HEK293 (cell line): ENCODE results near the gene TNIK.

Experiments used
- CTCF ChIA-PET: fragments of 350-600 bp; formaldehyde crosslinking; extraction: SDS; loops from one replicate; lab custom pipeline; 2021; ENCODE audit warnings: antibody characterized with exemption; lab: Yijun Ruan, JAX
- POLR2A ChIA-PET: fragments of 300-600 bp; formaldehyde crosslinking; extraction: SDS; loops from one replicate; lab custom pipeline; 2020; ENCODE audit warnings: antibody characterized with exemption, inconsistent platforms; lab: Yijun Ruan, JAX
- H3K27ac ChIP-seq: fragments of 200-500 bp; sonication (Bioruptor generic); 2 replicates; pipeline ENCODE4 v1.5.1; 2014; ENCODE audit warnings: low read depth, low read length, control low read depth, inconsistent platforms; ENCODE audit errors: extremely low read depth
- H3K36me3 ChIP-seq, 2 experiments: fragments of 200-500 bp in 1 of 2; sonication (Bioruptor generic) in 1 of 2; 1 replicate in 1 of 2; 2 replicates in 1 of 2; pipeline ENCODE4 v1.5.1; 2014 to 2017; ENCODE audit warnings: inconsistent platforms in 2 of 2, low read length in 2 of 2; ENCODE audit not compliant: control insufficient read depth in 2 of 2, insufficient read depth in 1 of 2
- H3K4me1 ChIP-seq: fragments of 200-500 bp; sonication (Bioruptor generic); 2 replicates; pipeline ENCODE4 v1.5.1; 2014; ENCODE audit warnings: mild to moderate bottlenecking, low read length, inconsistent platforms; ENCODE audit not compliant: control insufficient read depth, insufficient read depth
- H3K4me3 ChIP-seq: 2 replicates; pipeline ENCODE4 v1.5.1; 2011; ENCODE audit warnings: low read depth, mild to moderate bottlenecking, control low read depth, low read length, moderate library complexity
- H3K9me3 ChIP-seq: fragments of 200-500 bp; sonication (Bioruptor generic); 2 replicates; pipeline ENCODE4 v1.5.1; 2014; ENCODE audit warnings: low read depth, low read length, inconsistent platforms; ENCODE audit not compliant: control insufficient read depth, insufficient read depth
- GLIS2 ChIP-seq: fragments of 450-650 bp; formaldehyde crosslinking; IDR thresholded peaks from 2 replicates; pipeline ENCODE4 v1.5.1; 2016; ENCODE audit warnings: missing biosample characterization, missing genetic modification characterization
- HOXD13 ChIP-seq: sonication (generic); formaldehyde crosslinking; IDR thresholded peaks from 2 replicates; pipeline ENCODE4 v1.8.0; 2022; ENCODE audit warnings: missing genetic modification reagents, borderline replicate concordance
- IKZF3 ChIP-seq: fragments of 450-650 bp; IDR thresholded peaks from 2 replicates; pipeline ENCODE4 v1.5.0; 2018; ENCODE audit warnings: missing biosample characterization, mild to moderate bottlenecking, missing genetic modification characterization, moderate library complexity
- MZF1 ChIP-seq: fragments of 450-650 bp; formaldehyde crosslinking; IDR thresholded peaks from 2 replicates; pipeline ENCODE4 v1.5.1; 2017; ENCODE audit warnings: missing biosample characterization, missing genetic modification characterization, borderline replicate concordance
- SP2 ChIP-seq: fragments of 450-650 bp; formaldehyde crosslinking; IDR thresholded peaks from 2 replicates; pipeline ENCODE4 v1.5.1; 2016; ENCODE audit warnings: missing biosample characterization, missing genetic modification characterization
- ZNF114 ChIP-seq: fragments of 450-650 bp; formaldehyde crosslinking; IDR thresholded peaks from 2 replicates; pipeline ENCODE4 v1.5.0; 2017; ENCODE audit warnings: missing biosample characterization, missing genetic modification characterization
- ZNF169 ChIP-seq: fragments of 450-650 bp; formaldehyde crosslinking; IDR thresholded peaks from 2 replicates; pipeline ENCODE4 v1.5.1; 2016; ENCODE audit warnings: missing biosample characterization, missing genetic modification characterization
- ZNF19 ChIP-seq: fragments of 450-650 bp; formaldehyde crosslinking; IDR thresholded peaks from 2 replicates; pipeline ENCODE4; 2016; ENCODE audit warnings: missing biosample characterization, missing genetic modification characterization, low read depth
- ZNF280C ChIP-seq: fragments of 450-650 bp; formaldehyde crosslinking; IDR thresholded peaks from 2 replicates; pipeline ENCODE4 v1.5.1; 2016; ENCODE audit warnings: missing biosample characterization, missing genetic modification characterization
- ZNF341 ChIP-seq: fragments of 450-650 bp; formaldehyde crosslinking; IDR thresholded peaks from 2 replicates; pipeline ENCODE4; 2016; ENCODE audit warnings: low read depth, missing biosample characterization, missing genetic modification characterization
- ZNF350 ChIP-seq: fragments of 450-650 bp; formaldehyde crosslinking; IDR thresholded peaks from 2 replicates; pipeline ENCODE4 v1.5.0; 2017; ENCODE audit warnings: missing biosample characterization, mild to moderate bottlenecking, missing genetic modification characterization
- ZNF48 ChIP-seq: fragments of 450-650 bp; formaldehyde crosslinking; IDR thresholded peaks from 2 replicates; pipeline ENCODE4 v1.5.1; 2016; ENCODE audit warnings: missing biosample characterization, missing genetic modification characterization
- ZNF518A ChIP-seq: fragments of 450-650 bp; formaldehyde crosslinking; conservative IDR thresholded peaks from 2 replicates; pipeline ENCODE4 v1.5.1; 2016; ENCODE audit warnings: low read depth, missing biosample characterization, missing genetic modification characterization
- ZNF558 ChIP-seq: fragments of 450-650 bp; formaldehyde crosslinking; IDR thresholded peaks from 2 replicates; pipeline ENCODE4 v1.5.1; 2016; ENCODE audit warnings: missing biosample characterization, missing genetic modification characterization
- ZNF585B ChIP-seq: fragments of 450-650 bp; formaldehyde crosslinking; IDR thresholded peaks from 2 replicates; pipeline ENCODE4 v1.5.1; 2016; ENCODE audit warnings: missing biosample characterization, missing genetic modification characterization
- ZNF639 ChIP-seq: fragments of 450-650 bp; formaldehyde crosslinking; IDR thresholded peaks from 2 replicates; pipeline ENCODE4 v1.5.1; 2016; ENCODE audit warnings: missing biosample characterization, missing genetic modification characterization
- ZNF777 ChIP-seq: fragments of 450-650 bp; formaldehyde crosslinking; IDR thresholded peaks from 2 replicates; pipeline ENCODE4 v1.5.1; 2017; ENCODE audit warnings: missing biosample characterization, missing genetic modification characterization, borderline replicate concordance

Gene TNIK

GRCh38 chr3:171175741-171176234 lies 284.4 kb downstream of the TNIK start:
- no peaks in the 10 kb centered on the region for H3K36me3 ChIP-seq
- ChIA-PET CTCF (interaction anchor here (0.5 to 1.6 kb wide), 3 partner anchors 13 to 470 kb away, joined by 3 to 4 read pairs (median 3); no protein-coding TSS in a partner anchor), POLR2A (no interaction called here)
- no peak overlapping the region for H3K4me3 ChIP-seq
- H3K4me1 ChIP-seq: no peaks in the 10 kb centered on the region
- H3K27ac ChIP-seq: no peak overlapping the region
- H3K9me3 ChIP-seq: no peaks in the 10 kb centered on the region
- no peak for TF ChIP-seq GLIS2

- CTCF ChIA-PET: interaction anchor here (1.2 kb wide), 1 partner anchor 212 kb away, joined by 3 read pairs; no protein-coding TSS in a partner anchor
- no peaks in the 10 kb centered on the region for H3K9me3 ChIP-seq
- H3K36me3 ChIP-seq: no peaks in the 10 kb centered on the region
- H3K4me1 ChIP-seq: no peaks in the 10 kb centered on the region
- no peak overlapping the region for H3K4me3 ChIP-seq
- H3K27ac ChIP-seq: no peak overlapping the region
- no peak for TF ChIP-seq ZNF169 (tag by site-specific recombination)
- TF ChIP-seq ZNF341: peak; percentile 48; the same call in 1 of the 2 replicates
- TF ChIP-seq ZNF350: no peak
- POLR2A ChIA-PET: no interaction called here
These were observed 286.5 kb downstream of the TNIK start for GRCh38 chr3:171173736-171174135.

GRCh38 chr3:171172070-171172469 lies 288.1 kb downstream of the TNIK start:
- H3K4me3 ChIP-seq: no peak overlapping the region
- H3K9me3 ChIP-seq: no peaks in the 10 kb centered on the region
- CTCF ChIA-PET: interaction anchor here (0.7 to 0.9 kb wide), 4 partner anchors 18 to 1273 kb away, joined by 3 to 5 read pairs (median 3); no protein-coding TSS in a partner anchor
- POLR2A ChIA-PET: no interaction called here
- peaks cover 0 to under 1% of the 10 kb centered on the region in 2 experiments; a peak in 1 of 3 replicates for H3K36me3 ChIP-seq
- TF ChIP-seq HOXD13 (CRISPR knock-in tag): no peak
- no peak for TF ChIP-seq ZNF114 (tag by site-specific recombination)
- TF ChIP-seq ZNF558 (tag by site-specific recombination): no peak
- TF ChIP-seq ZNF48 (tag by site-specific recombination): no peak
- TF ChIP-seq ZNF280C (tag by site-specific recombination): no peak
- no peaks in the 10 kb centered on the region for H3K4me1 ChIP-seq
- no peak overlapping the region for H3K27ac ChIP-seq

GRCh38 chr3:171169866-171170265 lies 290.3 kb downstream of the TNIK start:
- H3K9me3 ChIP-seq: no peaks in the 10 kb centered on the region
- H3K36me3 ChIP-seq: peaks cover 0 to 14% of the 10 kb centered on the region in 2 experiments; a peak in 1 of 3 replicates
- H3K27ac ChIP-seq: no peak overlapping the region
- no peak overlapping the region for H3K4me3 ChIP-seq
- POLR2A ChIA-PET: no interaction called here
- no peaks in the 10 kb centered on the region for H3K4me1 ChIP-seq
- CTCF ChIA-PET: interaction anchor here (0.6 kb wide), 1 partner anchor 369 kb away, joined by 3 read pairs; no protein-coding TSS in a partner anchor
- no peak for TF ChIP-seq ZNF585B (tag by site-specific recombination)
- TF ChIP-seq MZF1 (tag by site-specific recombination): no peak
- TF ChIP-seq ZNF169 (tag by site-specific recombination): no peak
- TF ChIP-seq ZNF777: no peak
- no peak for TF ChIP-seq IKZF3 (tag by site-specific recombination)
- no peak for TF ChIP-seq ZNF19 (tag by site-specific recombination)
- TF ChIP-seq SP2 (tag by site-specific recombination): no peak
- no peak for TF ChIP-seq ZNF518A
- no peak for TF ChIP-seq ZNF639 (tag by site-specific recombination)
